ENCODE data around the gene DISP2. TPM values are rescaled to one million over a fixed set of nuclear protein-coding genes. Genes with fewer than 3 reads are reported as not detected.

DISP2 gene
- total RNA-seq, 1 donor from 2014 or later, result 3.7 TPM

- TF ChIP-seq EZH2 (IDR thresholded peaks at IDR 0.05; ENCODE audit: insufficient read depth, low read length), result no peak
- no peak for TF ChIP-seq CTCF (IDR thresholded peaks at IDR 0.05; ENCODE audit: insufficient read depth, low read depth, low read length)
- Histone ChIP-seq H3K9me3 (ENCODE audit: insufficient read depth, low read depth, low read length) (no peaks in the 10 kb centered on the region), H3K27ac (ENCODE audit: low read depth, low read length) (no peak overlapping the region), H3K9ac (ENCODE audit: low read length) (no peak overlapping the region), H2AFZ (ENCODE audit: low read depth, low read length) (no peak overlapping the region), H3K4me3 (ENCODE audit: insufficient read depth, low read depth, low read length) (no peak overlapping the region), H3K4me1 (ENCODE audit: insufficient read depth, low read length) (no peaks in the 10 kb centered on the region), H3K27me3 (ENCODE audit: insufficient read depth, low read length) (no peaks in the 10 kb centered on the region), H3K79me2 (ENCODE audit: insufficient read depth, low read length) (no peaks in the 10 kb centered on the region), H4K20me1 (ENCODE audit: insufficient read depth, low read length) (peaks cover 6% of the 10 kb centered on the region), H3K4me2 (ENCODE audit: low read length) (no peak overlapping the region), H3K36me3 (ENCODE audit: insufficient read depth, low read length) (peaks cover 29% of the 10 kb centered on the region)
- FAIRE-seq (no peak), DNase-seq (ENCODE audit: low read depth) (no peak)
- no peaks in the 10 kb centered on the region for H3K9me3 Mint-ChIP-seq (ENCODE audit: unreplicated experiment)
- H3K36me3 Mint-ChIP-seq (ENCODE audit: low read depth, unreplicated experiment), result peaks cover 17% of the 10 kb centered on the region
- no peak overlapping the region for H3K4me3 Mint-ChIP-seq (ENCODE audit: unreplicated experiment)
- no peaks in the 10 kb centered on the region for H3K4me1 Mint-ChIP-seq (ENCODE audit: low read depth, unreplicated experiment)
- H3K27me3 Mint-ChIP-seq (ENCODE audit: low read depth, unreplicated experiment), result peaks cover 2% of the 10 kb centered on the region
- H3K27ac Mint-ChIP-seq (ENCODE audit: unreplicated experiment), result no peak overlapping the region
These were observed 58.0 kb downstream of the DISP2 start for GRCh38 chr15:40416056-40416455.

- no peaks in the 10 kb centered on the region for H3K4me1 Mint-ChIP-seq (ENCODE audit: low read depth, unreplicated experiment)
- Histone ChIP-seq H3K79me2 (ENCODE audit: insufficient read depth, low read length) (no peaks in the 10 kb centered on the region), H3K27ac (ENCODE audit: low read depth, low read length) (no peak overlapping the region), H3K9ac (ENCODE audit: low read length) (no peak overlapping the region), H3K4me2 (ENCODE audit: low read length) (no peak overlapping the region), H3K4me3 (ENCODE audit: insufficient read depth, low read depth, low read length) (no peak overlapping the region), H4K20me1 (ENCODE audit: insufficient read depth, low read length) (no peaks in the 10 kb centered on the region), H2AFZ (ENCODE audit: low read depth, low read length) (no peak overlapping the region), H3K4me1 (ENCODE audit: insufficient read depth, low read length) (no peaks in the 10 kb centered on the region), H3K27me3 (ENCODE audit: insufficient read depth, low read length) (no peaks in the 10 kb centered on the region), H3K9me3 (ENCODE audit: insufficient read depth, low read depth, low read length) (no peaks in the 10 kb centered on the region), H3K36me3 (ENCODE audit: insufficient read depth, low read length) (peaks cover 18% of the 10 kb centered on the region)
- H3K27me3 Mint-ChIP-seq (ENCODE audit: low read depth, unreplicated experiment), result peaks cover 2% of the 10 kb centered on the region
- peaks cover 7% of the 10 kb centered on the region for H3K36me3 Mint-ChIP-seq (ENCODE audit: low read depth, unreplicated experiment)
- no peak overlapping the region for H3K4me3 Mint-ChIP-seq (ENCODE audit: unreplicated experiment)
- DNase-seq (ENCODE audit: low read depth) (no peak), FAIRE-seq (no peak)
- H3K27ac Mint-ChIP-seq (ENCODE audit: unreplicated experiment), result no peak overlapping the region
- H3K9me3 Mint-ChIP-seq (ENCODE audit: unreplicated experiment), result no peaks in the 10 kb centered on the region
- no peak for TF ChIP-seq EZH2 (IDR thresholded peaks at IDR 0.05; ENCODE audit: insufficient read depth, low read length)
- no peak for TF ChIP-seq CTCF (IDR thresholded peaks at IDR 0.05; ENCODE audit: insufficient read depth, low read depth, low read length)
These were observed 60.1 kb downstream of the DISP2 start for GRCh38 chr15:40418126-40418525.

- no peaks in the 10 kb centered on the region for H3K79me2 ChIP-seq (ENCODE audit: insufficient read depth, low read length)
- Mint-ChIP-seq H3K4me3 (ENCODE audit: unreplicated experiment) (no peak overlapping the region), H3K4me1 (ENCODE audit: low read depth, unreplicated experiment) (no peaks in the 10 kb centered on the region), H3K36me3 (ENCODE audit: low read depth, unreplicated experiment) (peaks cover 2% of the 10 kb centered on the region), H3K9me3 (ENCODE audit: unreplicated experiment) (no peaks in the 10 kb centered on the region), H3K27me3 (ENCODE audit: low read depth, unreplicated experiment) (peaks cover 7% of the 10 kb centered on the region), H3K27ac (ENCODE audit: unreplicated experiment) (no peak overlapping the region)
- DNase-seq (ENCODE audit: low read depth) (no peak), FAIRE-seq (no peak)
- H3K36me3 ChIP-seq (ENCODE audit: insufficient read depth, low read length), result peaks cover 8% of the 10 kb centered on the region
- no peak overlapping the region for H2AFZ ChIP-seq (ENCODE audit: low read depth, low read length)
- TF ChIP-seq EZH2 (IDR thresholded peaks at IDR 0.05; ENCODE audit: insufficient read depth, low read length) (no peak), CTCF (IDR thresholded peaks at IDR 0.05; ENCODE audit: insufficient read depth, low read depth, low read length) (no peak)
- H3K4me2 ChIP-seq (ENCODE audit: low read length), result no peak overlapping the region
- no peak overlapping the region for H3K27ac ChIP-seq (ENCODE audit: low read depth, low read length)
- H3K4me3 ChIP-seq (ENCODE audit: insufficient read depth, low read depth, low read length), result no peak overlapping the region
- H3K9me3 ChIP-seq (ENCODE audit: insufficient read depth, low read depth, low read length), result no peaks in the 10 kb centered on the region
- H3K9ac ChIP-seq (ENCODE audit: low read length), result no peak overlapping the region
- H4K20me1 ChIP-seq (ENCODE audit: insufficient read depth, low read length), result no peaks in the 10 kb centered on the region
- H3K27me3 ChIP-seq (ENCODE audit: insufficient read depth, low read length), result no peaks in the 10 kb centered on the region
- no peaks in the 10 kb centered on the region for H3K4me1 ChIP-seq (ENCODE audit: insufficient read depth, low read length)
These were observed 62.2 kb downstream of the DISP2 start for GRCh38 chr15:40420071-40420713.
